Lower leg skin (tissue), 3 donors: ENCODE data around the gene RPL31.

ENCODE experiments used
- POLR2A ChIP-seq, 2 donors: fragments of 450-650 bp; IDR thresholded peaks; one replicate each; pipeline ENCODE4 v1.6.1; 2016 to 2017; ENCODE audit warnings: antibody characterized with exemption in 2 of 2, mild to moderate bottlenecking in 1 of 2, moderate library complexity in 1 of 2
- TF ChIP-seq, protein P1 (sequence below), 3 donors: fragments of 450-650 bp; IDR thresholded peaks; one replicate each; pipeline ENCODE4 v1.5.1; 2016; ENCODE audit warnings: antibody characterized with exemption in 3 of 3, mild to moderate bottlenecking in 3 of 3, moderate library complexity in 2 of 3

DNA sequence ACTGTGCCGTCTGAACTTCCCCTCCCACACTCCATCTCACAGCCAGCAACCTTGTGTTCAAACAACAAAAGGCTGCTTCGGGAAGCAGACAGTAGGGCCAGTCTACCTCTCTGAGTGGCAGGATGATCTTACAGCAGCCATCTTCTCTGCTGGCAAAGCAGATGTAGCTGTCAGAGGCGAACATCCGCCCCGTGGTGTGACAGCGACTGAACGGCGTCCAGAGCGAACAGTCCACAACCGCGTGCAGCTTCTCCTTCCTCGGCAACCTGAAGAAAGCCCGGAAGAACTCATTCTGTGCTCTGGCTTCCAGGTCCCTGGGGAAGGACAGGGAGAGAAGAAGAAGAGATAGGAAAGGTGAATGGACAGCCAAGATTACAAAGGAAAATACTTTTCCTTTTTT lies 38.0 kb downstream of the RPL31 start:
- TF ChIP-seq POLR2A (IDR thresholded peaks at IDR 0.05), result no peak
- TF ChIP-seq, protein P1, sequence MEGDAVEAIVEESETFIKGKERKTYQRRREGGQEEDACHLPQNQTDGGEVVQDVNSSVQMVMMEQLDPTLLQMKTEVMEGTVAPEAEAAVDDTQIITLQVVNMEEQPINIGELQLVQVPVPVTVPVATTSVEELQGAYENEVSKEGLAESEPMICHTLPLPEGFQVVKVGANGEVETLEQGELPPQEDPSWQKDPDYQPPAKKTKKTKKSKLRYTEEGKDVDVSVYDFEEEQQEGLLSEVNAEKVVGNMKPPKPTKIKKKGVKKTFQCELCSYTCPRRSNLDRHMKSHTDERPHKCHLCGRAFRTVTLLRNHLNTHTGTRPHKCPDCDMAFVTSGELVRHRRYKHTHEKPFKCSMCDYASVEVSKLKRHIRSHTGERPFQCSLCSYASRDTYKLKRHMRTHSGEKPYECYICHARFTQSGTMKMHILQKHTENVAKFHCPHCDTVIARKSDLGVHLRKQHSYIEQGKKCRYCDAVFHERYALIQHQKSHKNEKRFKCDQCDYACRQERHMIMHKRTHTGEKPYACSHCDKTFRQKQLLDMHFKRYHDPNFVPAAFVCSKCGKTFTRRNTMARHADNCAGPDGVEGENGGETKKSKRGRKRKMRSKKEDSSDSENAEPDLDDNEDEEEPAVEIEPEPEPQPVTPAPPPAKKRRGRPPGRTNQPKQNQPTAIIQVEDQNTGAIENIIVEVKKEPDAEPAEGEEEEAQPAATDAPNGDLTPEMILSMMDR (IDR thresholded peaks at IDR 0.05), result no peak
